NCI-H526 (cell line): Measurements from ENCODE around the gene MUC20.
"Not testable (repeated sequence)": the region's sequence is repeated elsewhere in the genome, so short reads cannot be mapped to it uniquely, and the experiment has no call there.

ENCODE experiments used
- DNase-seq, 2 experiments: peaks; one replicate each; lab custom pipeline; 2025; lab: John Stamatoyannopoulos, UW

Gene MUC20

GRCh38 chr3:195711091-195711812 is 9.5 kb upstream of the MUC20 start:
- DNase-seq, result not testable (repeated sequence)

DNA sequence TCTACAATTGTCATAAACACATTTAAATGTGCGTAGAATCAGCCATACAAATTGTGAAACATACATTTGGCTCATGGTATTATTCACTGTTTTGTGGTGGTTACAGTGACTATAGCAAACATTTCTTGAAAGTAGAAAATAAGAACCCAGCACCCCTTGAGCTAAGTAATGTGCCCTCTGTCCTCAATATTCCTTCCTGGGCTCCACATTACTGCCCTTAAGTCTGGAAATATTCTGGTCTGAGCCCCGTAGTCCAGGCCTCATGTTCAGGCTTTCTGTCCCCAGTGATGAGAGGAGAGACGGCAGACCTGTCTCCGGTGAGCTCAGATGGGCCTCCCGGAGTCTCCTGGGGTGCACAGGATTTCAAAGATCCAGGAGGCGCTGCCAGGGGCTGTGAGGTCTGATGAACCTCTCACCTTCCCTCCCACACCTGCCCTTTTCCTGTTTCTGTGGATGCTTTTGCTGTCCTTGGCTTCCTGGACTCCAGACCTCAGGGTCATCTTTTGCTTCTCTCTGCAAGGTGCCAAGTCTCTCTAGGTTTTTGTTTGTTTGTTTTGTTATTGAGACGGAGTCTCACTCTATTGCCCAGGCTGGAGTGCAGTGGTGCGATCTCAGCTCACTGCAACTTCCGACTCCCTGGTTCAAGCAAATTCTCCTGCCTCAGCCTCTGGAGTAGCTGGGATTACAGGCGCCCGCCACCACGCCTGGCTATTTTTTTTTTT is 8.8 kb upstream of the MUC20 start:
- no peak for DNase-seq

DNA sequence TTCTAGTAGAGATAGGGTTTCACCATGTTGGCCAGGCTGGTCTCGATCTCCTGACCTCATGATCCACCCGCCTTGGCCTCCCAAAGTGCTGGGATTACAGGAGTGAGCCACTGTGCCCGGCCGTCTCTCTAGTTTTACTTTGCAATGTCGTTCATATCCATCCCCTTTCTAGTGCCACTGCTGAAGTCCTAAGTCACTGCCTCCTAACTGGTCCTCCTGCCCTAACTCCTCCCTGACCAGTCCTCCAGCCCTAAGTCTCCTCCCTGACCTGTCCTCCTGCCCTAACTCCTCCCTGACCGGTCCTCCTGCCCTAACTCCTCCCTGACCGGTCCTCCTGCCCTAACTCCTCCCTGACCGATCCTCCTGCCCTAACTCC is 8.3 kb upstream of the MUC20 start:
- DNase-seq, result not testable (repeated sequence)

DNA sequence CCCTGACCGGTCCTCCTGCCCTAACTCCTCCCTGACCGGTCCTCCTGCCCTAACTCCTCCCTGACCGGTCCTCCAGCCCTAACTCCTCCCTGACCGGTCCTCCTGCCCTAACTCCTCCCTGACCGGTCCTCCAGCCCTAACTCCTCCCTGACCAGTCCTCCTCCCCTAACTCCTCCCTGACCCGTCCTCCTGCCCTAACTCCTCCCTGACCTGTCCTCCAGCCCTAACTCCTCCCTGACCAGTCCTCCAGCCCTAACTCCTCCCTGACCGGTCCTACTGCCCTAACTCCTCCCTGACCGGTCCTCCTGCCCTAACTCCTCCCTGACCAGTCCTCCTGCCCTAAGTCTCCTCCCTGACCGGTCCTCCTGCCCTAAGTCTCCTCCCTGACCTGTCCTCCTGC is 7.6 kb upstream of the MUC20 start:
- not testable (repeated sequence) for DNase-seq

DNA sequence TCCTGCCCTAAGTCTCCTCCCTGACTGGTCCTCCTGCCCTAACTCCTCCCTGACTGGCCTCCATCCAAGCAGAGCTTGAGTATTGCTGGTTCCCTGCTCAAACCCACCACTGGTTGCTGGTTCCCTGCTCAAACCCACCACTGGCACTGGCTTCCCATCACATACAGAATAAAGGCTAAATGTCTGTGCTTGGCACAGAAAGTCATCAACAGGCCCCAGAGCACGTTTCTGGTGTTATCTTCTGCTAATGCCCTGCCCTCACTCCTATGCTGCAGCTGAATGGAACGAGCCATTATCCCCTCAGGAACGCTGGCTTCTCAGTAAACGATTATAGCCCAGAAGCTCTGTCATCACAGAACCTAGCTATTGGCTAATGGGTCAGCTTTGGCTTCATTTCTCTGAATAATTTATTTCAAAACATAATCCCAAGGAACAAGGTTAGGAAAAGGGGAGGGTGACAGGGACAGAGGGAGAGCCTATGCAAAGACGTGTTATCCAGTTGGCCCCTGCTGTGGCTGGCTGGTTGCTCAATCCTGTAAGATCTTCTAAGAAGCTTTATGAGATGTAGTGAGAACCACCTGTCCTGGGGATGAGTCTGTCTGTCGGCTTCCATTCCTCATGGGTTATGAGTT is 6.3 kb upstream of the MUC20 start:
- DNase-seq, result no peak

- no peak for DNase-seq
These were observed 5.6 kb upstream of the MUC20 start for GRCh38 chr3:195715134-195715533.

DNA sequence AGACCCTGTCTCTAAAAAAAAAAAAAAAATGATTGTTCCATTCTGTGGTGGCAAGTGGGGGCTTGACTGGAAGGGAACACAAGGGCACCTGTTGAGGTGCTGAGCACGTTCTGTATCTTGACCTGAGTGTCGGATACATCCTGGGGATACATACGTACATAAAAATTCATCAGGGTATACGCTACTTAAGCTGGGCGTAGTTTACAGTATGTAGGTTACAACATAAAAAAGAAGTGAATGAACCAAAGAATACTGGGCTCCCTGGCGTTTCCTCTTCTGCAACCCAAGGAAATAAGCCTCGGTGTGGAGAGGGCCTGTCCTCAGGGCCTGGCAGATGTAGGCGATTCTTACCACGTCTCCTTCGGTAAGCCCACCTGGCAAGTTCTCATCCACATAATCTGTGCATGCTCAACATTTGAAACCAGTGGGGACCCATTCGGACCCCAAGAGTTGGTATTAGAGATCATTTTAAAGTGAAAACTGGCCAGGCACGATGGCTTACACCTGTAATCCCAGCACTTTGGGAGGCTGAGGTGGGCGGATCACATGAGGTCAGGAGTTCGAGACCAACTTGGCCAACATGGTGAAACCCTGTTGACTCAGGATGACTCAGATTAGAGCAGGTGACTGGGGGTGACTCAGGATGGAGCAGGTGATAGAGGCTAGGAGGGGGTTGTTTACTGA is 5.1 kb upstream of the MUC20 start:
- no peak for DNase-seq

GRCh38 chr3:195717416-195717815 is 3.4 kb upstream of the MUC20 start:
- no peak for DNase-seq

GRCh38 chr3:195717852-195718476 is 2.8 kb upstream of the MUC20 start:
- no peak for DNase-seq

DNA sequence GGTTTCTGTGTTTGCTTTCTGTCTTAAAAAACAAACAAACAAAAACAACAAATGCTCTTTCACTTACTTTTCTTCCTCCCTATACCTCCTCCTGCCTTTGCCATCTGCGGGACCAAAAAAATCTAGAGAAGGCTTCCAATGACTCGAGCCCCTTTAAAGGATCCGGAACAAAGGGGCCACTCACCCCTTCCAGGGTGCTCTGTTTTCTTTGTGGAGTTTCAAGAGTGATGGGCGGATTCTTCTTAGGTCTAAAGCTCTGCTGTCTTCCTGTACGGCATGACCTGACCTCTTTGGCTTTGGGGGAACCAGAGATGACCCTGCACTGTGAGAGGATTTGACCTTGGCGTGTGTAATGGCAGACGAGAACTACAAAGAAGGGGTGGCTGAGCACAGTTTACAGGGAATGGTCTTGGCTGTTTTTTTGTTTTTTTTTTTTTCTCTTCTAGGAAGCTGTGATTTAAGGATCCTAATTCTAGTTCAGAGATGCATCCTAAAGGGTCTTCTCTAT is 2.2 kb upstream of the MUC20 start:
- DNase-seq, result no peak

DNA sequence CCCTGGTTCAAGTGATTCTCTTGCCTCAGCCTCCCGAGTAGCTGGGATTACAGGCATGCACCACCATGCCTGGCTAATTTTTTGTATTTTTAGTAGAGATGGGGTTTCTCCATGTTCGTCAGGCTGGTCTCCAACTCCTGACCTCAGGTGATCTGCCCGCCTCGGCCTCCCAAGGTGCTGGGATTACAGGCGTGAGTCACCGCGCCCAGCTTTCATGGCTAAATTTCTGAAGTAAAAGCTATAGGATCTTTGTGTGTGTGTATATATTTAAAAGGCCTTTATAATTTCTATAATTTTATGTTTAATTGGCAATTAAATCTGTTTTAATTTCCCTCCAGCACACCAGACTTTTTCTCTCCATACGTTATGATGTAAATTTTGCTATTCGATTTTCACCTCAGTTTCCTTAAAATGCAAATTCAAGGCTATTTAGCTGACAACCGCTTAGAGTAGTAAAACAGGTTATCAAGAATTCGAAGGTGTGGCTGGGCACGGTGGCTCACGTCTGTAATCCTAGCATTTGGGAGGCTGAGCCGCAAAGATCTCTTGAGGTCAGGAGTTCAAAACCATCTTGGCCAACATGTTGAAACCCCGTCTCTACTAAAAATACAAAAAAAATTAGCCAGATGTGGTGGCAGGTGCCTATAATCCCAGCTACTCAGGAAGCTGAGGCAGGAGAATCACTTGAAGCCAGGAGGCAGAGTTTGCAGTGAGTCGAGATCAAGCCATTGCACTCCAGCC is 1.1 kb upstream of the MUC20 start:
- not testable (repeated sequence) for DNase-seq

DNA sequence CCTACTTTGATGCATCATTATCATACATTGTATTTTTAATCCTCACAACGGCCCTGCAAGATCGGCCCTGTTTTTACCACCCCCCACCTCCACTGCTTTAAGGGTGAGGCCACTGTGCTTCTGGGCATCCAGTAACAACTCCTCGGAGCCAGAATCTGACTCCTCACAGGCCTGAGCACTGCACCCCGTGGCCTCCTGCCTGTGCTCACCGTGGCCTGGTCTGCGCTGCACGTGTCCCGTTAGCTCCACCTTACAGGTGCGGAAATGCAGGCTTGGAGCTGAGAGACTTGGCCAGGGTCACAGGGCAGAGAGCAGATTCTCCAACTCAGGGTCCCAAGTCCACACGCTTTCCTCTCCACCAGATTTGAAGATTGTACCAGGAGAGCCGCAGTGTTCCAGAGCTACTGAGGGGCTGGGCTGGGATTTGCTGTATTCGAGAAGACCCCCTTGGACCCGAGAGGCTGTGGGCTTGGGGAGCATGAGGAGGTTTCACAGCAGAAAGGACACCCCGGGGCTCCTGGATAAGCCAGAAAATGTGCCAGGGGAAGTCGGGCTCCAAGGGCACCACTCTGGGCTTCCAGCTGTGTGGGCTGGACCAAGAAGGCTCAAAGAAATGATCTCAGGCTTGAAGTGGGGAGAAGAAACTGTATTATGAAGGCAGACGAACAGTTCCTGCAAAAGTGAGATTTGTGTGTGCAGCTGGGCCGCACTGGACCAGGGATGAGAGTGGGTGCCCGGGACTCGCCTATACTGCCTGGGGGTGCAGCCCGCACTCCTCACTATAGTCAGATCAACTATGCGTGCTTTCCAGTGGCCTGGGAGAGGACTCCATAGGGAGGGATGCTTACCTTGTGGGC is 1.6 kb downstream of the MUC20 start:
- DNase-seq, result not testable (repeated sequence)

DNA sequence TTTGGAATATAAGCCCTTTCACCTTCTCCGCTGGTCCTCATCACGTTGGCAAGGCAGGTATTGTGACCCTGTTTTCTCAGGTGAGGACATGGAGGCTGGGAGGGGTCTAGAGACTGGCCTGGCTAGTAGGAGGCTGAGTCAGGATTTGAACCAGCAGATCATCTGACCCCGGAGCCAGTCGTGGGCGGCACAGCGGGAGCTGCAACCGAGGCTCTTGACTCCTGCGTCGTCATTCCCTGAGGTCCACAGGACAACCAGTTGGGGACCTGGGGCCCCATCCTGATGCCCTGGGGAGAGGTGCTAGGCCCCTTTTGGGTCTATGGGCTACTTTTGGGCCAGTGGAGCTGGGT is 2.2 kb downstream of the MUC20 start:
- not testable (repeated sequence) for DNase-seq

DNA sequence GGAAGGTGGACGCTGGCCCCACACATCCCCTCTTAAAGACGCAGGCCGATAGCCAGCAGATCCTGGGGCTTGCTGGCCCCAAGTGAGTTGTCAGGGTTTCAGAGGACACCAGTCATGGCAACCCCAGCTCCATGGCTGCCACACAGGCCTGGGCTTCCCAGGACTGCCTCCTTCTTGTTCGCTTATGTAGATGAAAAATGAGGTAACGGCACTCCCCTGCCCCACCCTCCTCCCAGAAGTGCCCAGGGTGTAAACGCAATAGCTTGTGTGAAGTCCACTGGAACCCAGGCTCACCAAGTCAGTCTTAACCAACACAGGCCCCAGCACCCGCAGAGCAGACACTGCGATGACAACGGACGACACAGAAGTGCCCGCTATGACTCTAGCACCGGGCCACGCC is 3.6 kb downstream of the MUC20 start:
- DNase-seq, result not testable (repeated sequence)

GRCh38 chr3:195725916-195726740 is 5.3 kb downstream of the MUC20 start:
- DNase-seq, result not testable (repeated sequence)

DNA sequence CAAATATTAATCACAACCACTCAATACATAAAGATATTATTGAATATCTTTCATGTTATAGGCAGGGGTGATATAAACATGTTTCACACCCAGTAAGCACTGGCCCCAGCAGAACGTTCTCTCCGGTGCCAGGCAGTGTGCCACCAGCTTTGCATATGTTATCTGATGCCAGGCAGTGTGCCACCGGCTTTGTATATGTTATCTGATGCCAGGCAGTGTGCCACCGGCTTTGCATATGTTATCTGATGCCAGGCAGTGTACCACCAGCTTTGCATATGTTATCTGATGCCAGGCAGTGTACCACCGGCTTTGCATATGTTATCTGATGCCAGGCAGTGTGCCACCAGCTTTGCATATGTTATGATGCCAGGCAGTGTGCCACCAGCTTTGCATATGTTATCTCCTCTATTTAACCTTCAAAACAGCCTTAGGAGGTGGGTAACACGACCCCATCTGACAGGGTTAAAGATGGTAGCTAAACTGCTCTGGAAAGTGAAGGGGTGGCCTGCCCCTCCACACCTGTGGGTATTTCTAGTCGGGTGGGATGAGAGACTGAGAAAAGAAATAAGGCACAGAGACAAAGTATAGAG is 6.9 kb downstream of the MUC20 start:
- no peak for DNase-seq

DNA sequence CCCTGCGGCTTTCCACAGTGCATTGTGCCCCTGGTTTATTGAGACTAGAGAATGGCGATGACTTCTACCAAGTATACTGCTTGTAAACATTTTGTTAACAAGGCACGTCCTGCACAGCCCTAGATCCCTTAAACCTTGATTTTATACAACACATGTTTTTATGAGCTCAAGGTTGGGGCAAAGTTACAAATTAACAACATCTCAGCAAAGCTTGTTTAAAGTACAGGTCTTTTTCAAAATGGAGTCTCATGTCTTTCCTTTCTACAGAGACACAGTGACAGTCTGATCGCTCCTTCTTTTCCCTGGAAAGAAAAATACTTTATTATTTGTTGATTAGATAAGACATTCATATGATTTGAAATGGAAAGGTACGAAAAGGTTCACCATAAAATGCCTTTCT is 8.0 kb downstream of the MUC20 start:
- DNase-seq, result not testable (repeated sequence)

- DNase-seq, result no peak
These were observed 8.9 kb downstream of the MUC20 start for GRCh38 chr3:195729476-195730251.
